GM21825 (cell line): Measurements from ENCODE around the gene VSIG8.
"Not testable (repeated sequence)": the region's sequence is repeated elsewhere in the genome, so short reads cannot be mapped to it uniquely, and the experiment has no call there.

Source experiments
- ATAC-seq: cut with Tn5 transposase; IDR thresholded peaks from one replicate; pipeline ENCODE4 v1.9.1; 2021; ENCODE audit warnings: mild to moderate bottlenecking, moderate library complexity; ENCODE audit not compliant: unreplicated experiment

The VSIG8 gene

GRCh38 chr1:159862557-159862956 lies at the start of gene VSIG8:
Gene VSIG8 (minus strand): TSS chr1:159862657. CDS start chr1:159862521, 136 bp downstream.
- no peak for ATAC-seq

GRCh38 chr1:159911326-159912070 lies 49.0 kb upstream of the VSIG8 start:
- no peak for ATAC-seq

GRCh38 chr1:159908031-159908940 lies 45.8 kb upstream of the VSIG8 start:
- no peak for ATAC-seq

- ATAC-seq: no peak
These were observed 44.5 kb upstream of the VSIG8 start for GRCh38 chr1:159906960-159907359.

- ATAC-seq: not testable (repeated sequence)
These were observed 41.6 kb upstream of the VSIG8 start for GRCh38 chr1:159904036-159904435.

- no peak for ATAC-seq
These were observed 40.1 kb upstream of the VSIG8 start for GRCh38 chr1:159902541-159902940.

- no peak for ATAC-seq
These were observed 38.4 kb upstream of the VSIG8 start for GRCh38 chr1:159900755-159901360.

GRCh38 chr1:159900086-159900680 lies 37.7 kb upstream of the VSIG8 start, which contains the start of gene CFAP45:
Gene CFAP45 (minus strand): TSS chr1:159900165. CDS start chr1:159900098, 67 bp downstream.
- no peak for ATAC-seq

- ATAC-seq: not testable (repeated sequence)
These were observed 37.2 kb upstream of the VSIG8 start for GRCh38 chr1:159899634-159900033.

GRCh38 chr1:159898527-159898926 lies 36.1 kb upstream of the VSIG8 start:
- no peak for ATAC-seq

- no peak for ATAC-seq
These were observed 35.5 kb upstream of the VSIG8 start for GRCh38 chr1:159897962-159898361.

GRCh38 chr1:159896546-159896930 lies 34.1 kb upstream of the VSIG8 start:
- ATAC-seq: no peak

- ATAC-seq: no peak
These were observed 33.5 kb upstream of the VSIG8 start for GRCh38 chr1:159895836-159896545.

GRCh38 chr1:159895286-159895685 lies 32.8 kb upstream of the VSIG8 start:
- no peak for ATAC-seq

- no peak for ATAC-seq
These were observed 30.5 kb upstream of the VSIG8 start for GRCh38 chr1:159892944-159893343.

- ATAC-seq: peak; percentile 61
These were observed 29.1 kb upstream of the VSIG8 start for GRCh38 chr1:159891275-159892157.

- ATAC-seq: no peak
These were observed 27.9 kb upstream of the VSIG8 start for GRCh38 chr1:159890390-159890789.

GRCh38 chr1:159889821-159890252 lies 27.4 kb upstream of the VSIG8 start:
- peak; percentile 89 for ATAC-seq

- no peak for ATAC-seq
These were observed 26.7 kb upstream of the VSIG8 start for GRCh38 chr1:159889202-159889601.
